ENCODE measurements around the gene COL4A6.
A peak's percentile ranks its signal among the peaks of the same experiment; 100 is the strongest.

COL4A6 gene

DNA sequence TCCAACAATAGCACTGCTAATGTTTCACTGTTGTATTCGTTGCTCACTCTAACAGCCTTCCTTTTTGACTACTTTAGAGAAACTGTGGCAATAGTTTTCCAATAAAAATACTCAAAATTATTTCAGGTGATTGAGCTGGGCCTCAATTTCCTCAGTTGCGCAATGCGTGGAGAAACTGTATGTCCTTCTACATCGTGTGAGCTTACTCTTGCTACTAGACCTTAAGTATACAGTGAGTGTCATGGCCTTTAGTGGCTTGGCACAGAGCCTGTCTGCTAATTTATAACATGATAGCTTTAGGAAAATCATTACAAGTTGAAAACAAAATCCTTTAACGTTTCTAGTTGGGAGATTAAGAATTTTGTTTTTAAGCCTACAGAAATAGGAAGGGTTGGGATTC is 114.5 kb downstream of the COL4A6 start:
- DNase-seq (ENCODE audit: low read depth) = peak; percentile 21
- Histone ChIP-seq H3K9me3 (ENCODE audit: control insufficient read depth, low read length) (no peaks in the 10 kb centered on the region), H3K27me3 (replicated peaks; ENCODE audit: control insufficient read depth, insufficient read depth, low read length) (peaks cover 17% of the 10 kb centered on the region), H3K4me1 (ENCODE audit: control insufficient read depth, insufficient read depth, low read length) (no peaks in the 10 kb centered on the region), H3K9ac (ENCODE audit: low read length) (no peak overlapping the region), H3K4me3 (ENCODE audit: low read length) (no peak overlapping the region), H3K36me3 (ENCODE audit: control insufficient read depth, insufficient read depth, low read length, severe bottlenecking) (no peaks in the 10 kb centered on the region)

DNA sequence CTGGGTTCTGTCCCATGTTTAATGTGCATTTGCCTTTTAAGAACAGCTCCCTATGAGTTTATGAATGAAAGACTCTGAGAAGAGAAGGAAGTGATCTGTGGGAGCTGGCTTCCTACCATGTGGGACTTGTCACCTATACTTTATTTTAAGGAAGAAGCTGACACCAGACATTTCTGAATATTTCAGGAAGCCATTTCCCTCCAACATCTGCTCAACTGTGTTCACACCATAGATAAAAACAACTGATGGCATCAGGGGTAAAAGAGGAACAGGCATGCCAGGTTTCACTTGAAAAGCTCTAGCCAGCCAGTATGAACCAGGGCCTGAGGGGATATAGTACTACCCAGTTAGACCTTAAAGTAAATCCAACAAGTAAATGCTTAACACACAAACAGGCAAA is 116.0 kb downstream of the COL4A6 start:
- Histone ChIP-seq H3K9ac (ENCODE audit: low read length) (no peak overlapping the region), H3K4me1 (ENCODE audit: control insufficient read depth, insufficient read depth, low read length) (no peaks in the 10 kb centered on the region), H3K9me3 (ENCODE audit: control insufficient read depth, low read length) (peaks cover 1% of the 10 kb centered on the region), H3K36me3 (ENCODE audit: control insufficient read depth, insufficient read depth, low read length, severe bottlenecking) (no peaks in the 10 kb centered on the region), H3K27me3 (replicated peaks; ENCODE audit: control insufficient read depth, insufficient read depth, low read length) (peaks cover 13% of the 10 kb centered on the region), H3K4me3 (ENCODE audit: low read length) (no peak overlapping the region)
- no peak for DNase-seq (ENCODE audit: low read depth)

DNA sequence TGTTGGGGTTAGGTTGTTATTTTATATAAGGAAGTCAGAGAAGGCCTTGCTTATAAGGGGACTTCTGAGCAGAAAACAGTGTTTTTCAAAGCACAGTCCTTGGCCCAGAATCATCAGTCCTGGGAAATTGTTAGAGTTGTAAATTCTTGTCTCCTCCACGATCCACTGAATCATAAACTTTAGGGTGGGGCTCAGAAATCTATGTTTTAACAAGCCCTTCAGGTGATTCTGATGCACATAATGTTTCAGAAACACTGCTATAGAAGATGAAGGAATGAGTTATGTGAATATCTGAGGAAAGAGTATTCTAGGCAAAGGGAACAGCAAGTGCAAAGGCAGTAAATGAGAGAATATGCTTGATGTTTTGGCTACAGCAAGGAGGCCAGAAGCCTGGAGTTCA is 121.8 kb downstream of the COL4A6 start:
- no peak for DNase-seq (ENCODE audit: low read depth)
- H3K4me3 ChIP-seq (ENCODE audit: low read length) = no peak overlapping the region
- H3K27me3 ChIP-seq (replicated peaks; ENCODE audit: control insufficient read depth, insufficient read depth, low read length) = peaks cover 10% of the 10 kb centered on the region
- no peaks in the 10 kb centered on the region for H3K4me1 ChIP-seq (ENCODE audit: control insufficient read depth, insufficient read depth, low read length)
- H3K9ac ChIP-seq (ENCODE audit: low read length) = no peak overlapping the region
- no peaks in the 10 kb centered on the region for H3K36me3 ChIP-seq (ENCODE audit: control insufficient read depth, insufficient read depth, low read length, severe bottlenecking)
- H3K9me3 ChIP-seq (ENCODE audit: control insufficient read depth, low read length) = peaks cover 7% of the 10 kb centered on the region

- no peaks in the 10 kb centered on the region for H3K4me1 ChIP-seq (ENCODE audit: control insufficient read depth, insufficient read depth, low read length)
- peaks cover 15% of the 10 kb centered on the region for H3K27me3 ChIP-seq (replicated peaks; ENCODE audit: control insufficient read depth, insufficient read depth, low read length)
- no peak for DNase-seq (ENCODE audit: low read depth)
- no peaks in the 10 kb centered on the region for H3K36me3 ChIP-seq (ENCODE audit: control insufficient read depth, insufficient read depth, low read length, severe bottlenecking)
- no peak overlapping the region for H3K9ac ChIP-seq (ENCODE audit: low read length)
- H3K4me3 ChIP-seq (ENCODE audit: low read length) = no peak overlapping the region
- H3K9me3 ChIP-seq (ENCODE audit: control insufficient read depth, low read length) = peaks cover 7% of the 10 kb centered on the region
Measured at GRCh38 chrX:108313669-108314068, 124.6 kb downstream of the COL4A6 start.

- H3K4me3 ChIP-seq (ENCODE audit: low read length) = no peak overlapping the region
- peak; percentile 75 for DNase-seq (ENCODE audit: low read depth)
- H3K9me3 ChIP-seq (ENCODE audit: control insufficient read depth, low read length) = peaks cover 7% of the 10 kb centered on the region
- H3K36me3 ChIP-seq (ENCODE audit: control insufficient read depth, insufficient read depth, low read length, severe bottlenecking) = no peaks in the 10 kb centered on the region
- peaks cover 15% of the 10 kb centered on the region for H3K27me3 ChIP-seq (replicated peaks; ENCODE audit: control insufficient read depth, insufficient read depth, low read length)
- H3K4me1 ChIP-seq (ENCODE audit: control insufficient read depth, insufficient read depth, low read length) = no peaks in the 10 kb centered on the region
- H3K9ac ChIP-seq (ENCODE audit: low read length) = no peak overlapping the region
Measured at GRCh38 chrX:108312957-108313356, 125.3 kb downstream of the COL4A6 start.

DNA sequence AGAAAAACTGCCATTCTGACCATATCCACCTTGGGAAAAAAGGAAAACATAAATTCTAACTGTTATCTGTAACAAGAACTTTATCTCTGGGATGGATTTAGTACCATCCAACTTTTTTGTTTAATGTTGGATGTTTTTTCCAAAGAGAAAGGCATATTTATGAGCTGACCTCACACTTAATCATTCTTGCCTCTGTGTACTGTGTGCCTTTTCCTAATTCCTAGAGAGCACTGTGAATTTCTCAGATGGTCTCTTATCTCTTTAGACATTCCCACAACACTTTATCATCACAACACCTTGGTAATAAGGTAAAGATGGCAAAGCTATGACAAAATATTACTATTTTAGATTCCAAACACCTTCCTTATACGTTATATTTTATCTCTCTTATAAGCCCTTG is 126.2 kb downstream of the COL4A6 start:
- Histone ChIP-seq H3K9me3 (ENCODE audit: control insufficient read depth, low read length) (peaks cover 4% of the 10 kb centered on the region), H3K36me3 (ENCODE audit: control insufficient read depth, insufficient read depth, low read length, severe bottlenecking) (no peaks in the 10 kb centered on the region), H3K4me3 (ENCODE audit: low read length) (no peak overlapping the region), H3K4me1 (ENCODE audit: control insufficient read depth, insufficient read depth, low read length) (peaks cover 3% of the 10 kb centered on the region), H3K9ac (ENCODE audit: low read length) (no peak overlapping the region), H3K27me3 (replicated peaks; ENCODE audit: control insufficient read depth, insufficient read depth, low read length) (peaks cover 18% of the 10 kb centered on the region)
- no peak for DNase-seq (ENCODE audit: low read depth)

DNA sequence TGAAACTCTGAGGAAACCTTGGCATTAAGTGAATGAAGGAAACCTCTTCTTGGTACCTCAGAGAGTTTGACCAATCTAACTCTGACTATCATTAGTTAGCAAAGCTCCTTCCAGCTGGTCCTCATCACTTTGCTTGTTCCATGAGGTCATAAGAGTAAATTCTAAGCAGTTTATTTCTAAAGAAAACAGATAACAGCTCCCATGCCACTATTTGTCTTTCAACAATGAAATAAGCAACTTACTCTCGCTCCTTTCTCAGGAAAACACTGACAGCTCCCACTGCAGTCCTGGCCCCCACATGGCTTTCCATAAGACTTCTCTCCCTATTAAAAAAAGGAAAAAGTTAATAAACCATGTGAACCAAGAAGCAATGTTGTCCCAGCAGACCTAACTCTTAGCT is 127.7 kb downstream of the COL4A6 start:
- Histone ChIP-seq H3K27me3 (replicated peaks; ENCODE audit: control insufficient read depth, insufficient read depth, low read length) (peaks cover 18% of the 10 kb centered on the region), H3K4me3 (ENCODE audit: low read length) (no peak overlapping the region), H3K36me3 (ENCODE audit: control insufficient read depth, insufficient read depth, low read length, severe bottlenecking) (no peaks in the 10 kb centered on the region), H3K4me1 (ENCODE audit: control insufficient read depth, insufficient read depth, low read length) (peaks cover 10% of the 10 kb centered on the region), H3K9ac (ENCODE audit: low read length) (no peak overlapping the region), H3K9me3 (ENCODE audit: control insufficient read depth, low read length) (no peaks in the 10 kb centered on the region)
- DNase-seq (ENCODE audit: low read depth) = no peak

DNA sequence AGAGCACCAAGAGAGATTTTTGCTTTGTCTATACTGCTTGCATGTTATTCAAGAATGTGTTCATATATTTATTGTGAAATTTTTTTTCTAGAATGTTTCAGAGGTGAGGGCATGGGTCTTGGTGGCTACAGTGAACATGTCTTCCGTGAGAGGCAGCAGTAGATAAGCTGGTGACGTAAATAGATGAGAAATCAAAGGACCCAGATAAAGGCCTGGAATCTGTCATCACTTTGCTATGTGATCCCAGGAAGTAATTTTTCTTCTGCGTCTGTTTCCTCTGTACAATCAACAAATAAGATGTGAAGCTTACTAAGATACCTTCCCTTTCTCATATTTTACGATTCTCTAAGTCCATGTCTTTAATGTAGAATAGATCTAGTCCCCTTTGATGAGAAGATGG is 129.1 kb downstream of the COL4A6 start:
- H3K4me1 ChIP-seq (ENCODE audit: control insufficient read depth, insufficient read depth, low read length) = peaks cover 10% of the 10 kb centered on the region
- DNase-seq (ENCODE audit: low read depth) = no peak
- no peak overlapping the region for H3K9ac ChIP-seq (ENCODE audit: low read length)
- no peak overlapping the region for H3K4me3 ChIP-seq (ENCODE audit: low read length)
- no peaks in the 10 kb centered on the region for H3K36me3 ChIP-seq (ENCODE audit: control insufficient read depth, insufficient read depth, low read length, severe bottlenecking)
- H3K27me3 ChIP-seq (replicated peaks; ENCODE audit: control insufficient read depth, insufficient read depth, low read length) = peaks cover 25% of the 10 kb centered on the region
- H3K9me3 ChIP-seq (ENCODE audit: control insufficient read depth, low read length) = no peaks in the 10 kb centered on the region

DNA sequence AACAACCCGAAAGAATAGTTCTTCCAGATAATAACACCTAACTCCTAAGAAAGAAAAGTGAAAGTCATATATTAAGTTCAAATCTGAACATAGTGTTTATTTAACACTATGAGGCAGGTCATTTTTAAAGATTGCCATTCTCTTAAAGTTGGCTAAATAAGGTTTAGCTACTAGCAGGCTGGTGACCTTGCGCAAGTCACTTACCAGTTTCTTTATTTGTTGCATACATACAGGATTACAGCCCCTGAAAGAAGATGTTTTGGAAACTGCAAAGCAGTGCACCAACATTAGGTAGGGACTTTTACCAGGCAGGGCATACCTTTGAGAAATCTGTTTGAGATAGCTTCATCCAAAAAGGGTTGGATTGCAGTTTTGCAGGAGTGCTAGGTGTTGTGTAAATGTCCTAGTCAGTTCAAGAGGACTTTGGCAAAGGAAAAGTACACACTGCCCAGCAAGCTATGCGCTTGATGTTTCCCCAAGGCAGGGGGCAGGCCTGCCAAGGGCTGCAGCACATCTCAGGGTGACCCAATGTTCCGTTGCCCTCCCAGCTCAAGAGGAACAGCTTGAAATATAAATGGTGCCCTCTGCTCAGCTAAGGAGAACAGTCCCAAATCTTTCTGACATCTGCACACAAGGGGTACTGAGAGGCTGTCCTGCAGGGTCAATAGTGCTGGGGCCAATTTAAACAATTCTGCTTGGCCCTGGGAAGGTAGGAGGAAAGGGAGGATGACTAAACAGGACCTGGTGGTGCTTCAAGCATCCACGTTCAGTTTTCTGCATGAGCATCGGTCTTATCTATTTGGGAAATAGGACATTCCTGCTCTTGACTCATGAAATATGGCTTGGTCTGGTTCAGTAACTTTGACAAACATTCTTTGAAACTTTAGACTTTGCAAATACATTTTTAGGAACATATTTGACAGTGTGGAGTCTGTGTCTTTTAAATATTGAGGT is 130.8 kb downstream of the COL4A6 start:
- Histone ChIP-seq H3K9me3 (ENCODE audit: control insufficient read depth, low read length) (no peaks in the 10 kb centered on the region), H3K27me3 (replicated peaks; ENCODE audit: control insufficient read depth, insufficient read depth, low read length) (peaks cover 40% of the 10 kb centered on the region), H3K36me3 (ENCODE audit: control insufficient read depth, insufficient read depth, low read length, severe bottlenecking) (no peaks in the 10 kb centered on the region), H3K4me3 (ENCODE audit: low read length) (no peak overlapping the region), H3K9ac (ENCODE audit: low read length) (no peak overlapping the region), H3K4me1 (ENCODE audit: control insufficient read depth, insufficient read depth, low read length) (peaks cover 10% of the 10 kb centered on the region)
- DNase-seq (ENCODE audit: low read depth) = peak; percentile 43

- Histone ChIP-seq H3K4me3 (ENCODE audit: low read length) (no peak overlapping the region), H3K9ac (ENCODE audit: low read length) (no peak overlapping the region), H3K27me3 (replicated peaks; ENCODE audit: control insufficient read depth, insufficient read depth, low read length) (peaks cover 40% of the 10 kb centered on the region), H3K9me3 (ENCODE audit: control insufficient read depth, low read length) (no peaks in the 10 kb centered on the region), H3K36me3 (ENCODE audit: control insufficient read depth, insufficient read depth, low read length, severe bottlenecking) (no peaks in the 10 kb centered on the region), H3K4me1 (ENCODE audit: control insufficient read depth, insufficient read depth, low read length) (peaks cover 10% of the 10 kb centered on the region)
- no peak for DNase-seq (ENCODE audit: low read depth)
Measured at GRCh38 chrX:108306086-108306485, 132.1 kb downstream of the COL4A6 start.

DNA sequence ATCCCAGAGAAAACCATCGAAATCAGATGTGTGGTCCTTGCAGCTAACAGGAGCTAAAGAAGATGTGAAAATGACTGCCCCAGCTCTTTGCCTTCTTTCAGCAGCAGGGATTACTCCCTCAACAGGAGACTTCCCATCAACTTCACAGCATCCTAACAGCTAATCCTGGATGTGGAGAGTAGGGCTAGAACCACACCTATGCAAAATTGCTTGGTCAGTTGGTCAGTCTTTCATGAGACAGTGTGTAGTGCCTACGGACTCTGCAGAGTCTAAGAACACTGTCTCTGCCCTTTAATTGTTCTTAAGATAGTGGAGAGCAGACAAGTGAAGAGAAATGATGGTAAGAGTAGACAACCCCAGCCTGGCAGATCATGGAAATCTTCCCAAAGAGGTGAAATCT is 133.5 kb downstream of the COL4A6 start:
- Histone ChIP-seq H3K27me3 (replicated peaks; ENCODE audit: control insufficient read depth, insufficient read depth, low read length) (peaks cover 35% of the 10 kb centered on the region), H3K4me3 (ENCODE audit: low read length) (no peak overlapping the region), H3K9me3 (ENCODE audit: control insufficient read depth, low read length) (no peaks in the 10 kb centered on the region), H3K4me1 (ENCODE audit: control insufficient read depth, insufficient read depth, low read length) (peaks cover 12% of the 10 kb centered on the region), H3K9ac (ENCODE audit: low read length) (no peak overlapping the region), H3K36me3 (ENCODE audit: control insufficient read depth, insufficient read depth, low read length, severe bottlenecking) (no peaks in the 10 kb centered on the region)
- DNase-seq (ENCODE audit: low read depth) = no peak
